GM12875 (cell line): ENCODE measurements around the gene APOB.

Source experiments
- H3K4me3 ChIP-seq: one replicate; pipeline ENCODE4 v1.5.1; 2011; ENCODE audit warnings: low read depth, low read length, control low read depth
- CTCF ChIP-seq: IDR thresholded peaks from 2 replicates; pipeline ENCODE4 v1.5.1; 2011; ENCODE audit warnings: low read depth, mild to moderate bottlenecking, control low read depth, inconsistent platforms, low read length, moderate library complexity, borderline replicate concordance; ENCODE audit not compliant: insufficient read depth

Gene APOB

GRCh38 chr2:21021430-21021829 is 22.4 kb downstream of the APOB start:
- no peak for TF ChIP-seq CTCF
- no peak overlapping the region for H3K4me3 ChIP-seq

GRCh38 chr2:21020668-21021288 is 23.1 kb downstream of the APOB start:
- no peak for TF ChIP-seq CTCF
- no peak overlapping the region for H3K4me3 ChIP-seq

- no peak for TF ChIP-seq CTCF
Observed at GRCh38 chr2:21020031-21020667, 23.7 kb downstream of the APOB start.

GRCh38 chr2:21019678-21020021 is 24.2 kb downstream of the APOB start:
- TF ChIP-seq CTCF: no peak
- no peak overlapping the region for H3K4me3 ChIP-seq

More at GRCh38 chr2:21020031-21020667, 23.7 kb downstream of the APOB start:
- H3K4me3 ChIP-seq: no peak overlapping the region

- TF ChIP-seq CTCF: no peak
- no peak overlapping the region for H3K4me3 ChIP-seq
Observed at GRCh38 chr2:21019000-21019677, 24.7 kb downstream of the APOB start.

- H3K4me3 ChIP-seq: no peak overlapping the region
- TF ChIP-seq CTCF: no peak
Observed at GRCh38 chr2:21018290-21018689, 25.6 kb downstream of the APOB start.

- no peak for TF ChIP-seq CTCF
Observed at GRCh38 chr2:21017748-21018276, 26.1 kb downstream of the APOB start.

More at GRCh38 chr2:21017748-21018276, 26.1 kb downstream of the APOB start:
- H3K4me3 ChIP-seq: no peak overlapping the region
